GM19324 (cell line): ENCODE data around the gene FAM3C.

ENCODE experiments used
- ATAC-seq: cut with Tn5 transposase; IDR thresholded peaks from one replicate; pipeline ENCODE4 v1.9.1; 2021; ENCODE audit warnings: mild to moderate bottlenecking, moderate library complexity; ENCODE audit not compliant: unreplicated experiment, low FRiP score

The FAM3C gene

DNA sequence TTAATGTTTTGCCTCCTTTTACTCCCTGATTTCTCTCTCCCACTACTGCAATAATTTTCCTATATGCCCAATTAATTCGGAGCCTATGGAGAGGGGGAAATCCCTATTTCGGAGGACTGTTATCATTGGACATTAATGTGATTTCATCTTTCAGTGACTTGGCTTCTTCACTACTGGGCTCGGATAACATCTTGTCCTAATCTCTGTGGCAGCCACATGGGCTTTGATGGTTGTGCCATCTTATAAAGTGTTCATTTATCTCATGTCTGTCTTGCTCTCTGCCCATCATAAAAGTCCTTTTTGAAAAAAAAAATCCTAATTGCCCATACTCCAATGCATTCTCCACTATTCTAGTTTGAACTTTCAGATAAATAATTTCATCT is 15.5 kb upstream of the FAM3C start:
- no peak for ATAC-seq

GRCh38 chr7:121410829-121411596 is 14.9 kb upstream of the FAM3C start:
- ATAC-seq, result no peak

GRCh38 chr7:121406944-121407343 is 10.8 kb upstream of the FAM3C start:
- ATAC-seq, result no peak

GRCh38 chr7:121406461-121406860 is 10.4 kb upstream of the FAM3C start:
- ATAC-seq, result no peak

- ATAC-seq, result no peak
Measured at GRCh38 chr7:121404348-121404747, 8.2 kb upstream of the FAM3C start.

GRCh38 chr7:121402701-121403100 is 6.6 kb upstream of the FAM3C start:
- no peak for ATAC-seq

DNA sequence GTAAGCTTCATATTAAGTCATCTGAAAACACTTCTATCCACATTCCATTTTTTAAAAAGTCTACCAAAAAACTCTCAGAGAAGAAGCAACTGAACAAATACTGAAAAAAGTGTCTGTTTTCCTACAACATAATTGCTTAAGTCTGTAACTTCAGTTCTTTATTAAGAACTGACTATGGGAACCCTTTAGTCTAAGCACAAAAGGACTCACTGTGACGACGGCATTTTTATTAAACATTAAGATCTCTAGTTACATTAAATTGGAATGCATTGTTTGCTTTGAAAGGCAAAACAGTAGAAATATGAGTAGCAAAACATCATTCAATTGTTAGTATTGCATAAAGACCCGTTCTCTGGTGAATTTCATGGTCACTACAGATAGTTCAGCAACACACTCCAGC is 5.8 kb upstream of the FAM3C start:
- ATAC-seq, result no peak

DNA sequence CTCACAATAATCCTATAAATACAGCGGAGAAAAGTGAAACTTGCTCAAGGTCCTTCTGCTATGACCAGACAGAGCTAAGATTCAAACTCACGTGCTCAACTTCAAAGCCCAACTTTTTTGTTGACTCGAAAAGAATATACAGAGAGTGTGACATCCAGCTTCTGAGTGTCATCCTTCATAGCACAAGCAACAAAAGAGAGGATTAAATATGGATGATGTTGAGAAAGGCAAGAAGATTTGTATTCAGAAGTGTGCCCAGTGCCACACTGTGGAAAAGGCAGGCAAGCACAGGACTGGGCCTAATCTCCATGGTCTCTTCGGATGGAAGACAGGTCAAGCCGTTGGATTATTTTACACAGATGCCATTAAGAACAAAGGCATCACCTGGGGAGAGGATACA is 2.1 kb upstream of the FAM3C start:
- ATAC-seq, result no peak

- ATAC-seq, result no peak
Measured at GRCh38 chr7:121397822-121398221, 1.7 kb upstream of the FAM3C start.

DNA sequence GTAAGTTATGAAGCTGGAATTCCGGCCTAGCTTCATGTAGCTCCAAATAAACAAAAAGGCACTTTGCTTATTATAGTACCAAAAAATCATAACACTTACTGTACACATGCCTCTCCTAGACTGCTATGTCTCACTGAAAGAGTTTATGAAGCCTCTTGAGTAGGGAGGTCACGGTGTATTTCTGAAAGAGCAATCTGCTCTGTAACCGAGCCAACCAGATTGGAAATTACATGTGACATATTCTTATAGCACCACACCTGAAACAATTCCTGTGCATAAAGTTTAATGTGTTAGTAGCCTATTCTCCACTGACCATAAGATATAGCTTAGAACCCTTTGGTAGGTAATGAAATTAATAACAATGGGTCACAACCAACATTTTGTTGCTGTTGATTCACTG is 1.3 kb upstream of the FAM3C start:
- no peak for ATAC-seq

DNA sequence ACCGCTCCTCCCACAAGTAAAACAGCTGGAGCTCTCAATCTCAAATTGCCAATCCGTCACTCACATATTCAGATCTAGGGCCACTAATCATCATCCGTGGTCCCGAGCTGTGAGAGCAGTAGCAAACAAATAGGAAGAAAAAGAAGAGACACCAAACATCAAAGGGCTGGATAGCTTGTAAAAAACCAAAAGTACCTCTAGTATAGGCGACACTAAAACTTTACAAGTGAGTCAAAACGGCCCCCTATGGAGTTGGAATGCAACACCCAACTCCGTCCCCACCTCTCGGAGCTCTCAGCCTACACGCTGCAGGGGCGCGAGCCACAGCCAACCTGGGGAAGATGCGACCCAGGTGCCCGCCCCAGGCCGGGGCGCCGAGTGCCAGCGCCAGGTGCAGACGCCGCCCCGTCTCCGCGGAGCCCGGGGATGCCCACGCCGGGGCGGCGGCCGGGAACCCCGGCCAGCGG is 581 bp downstream of the FAM3C start:
- peak; percentile 45 for ATAC-seq

GRCh38 chr7:121394709-121395140 is 1.4 kb downstream of the FAM3C start:
- no peak for ATAC-seq

GRCh38 chr7:121393005-121393366 is 3.1 kb downstream of the FAM3C start:
- no peak for ATAC-seq

DNA sequence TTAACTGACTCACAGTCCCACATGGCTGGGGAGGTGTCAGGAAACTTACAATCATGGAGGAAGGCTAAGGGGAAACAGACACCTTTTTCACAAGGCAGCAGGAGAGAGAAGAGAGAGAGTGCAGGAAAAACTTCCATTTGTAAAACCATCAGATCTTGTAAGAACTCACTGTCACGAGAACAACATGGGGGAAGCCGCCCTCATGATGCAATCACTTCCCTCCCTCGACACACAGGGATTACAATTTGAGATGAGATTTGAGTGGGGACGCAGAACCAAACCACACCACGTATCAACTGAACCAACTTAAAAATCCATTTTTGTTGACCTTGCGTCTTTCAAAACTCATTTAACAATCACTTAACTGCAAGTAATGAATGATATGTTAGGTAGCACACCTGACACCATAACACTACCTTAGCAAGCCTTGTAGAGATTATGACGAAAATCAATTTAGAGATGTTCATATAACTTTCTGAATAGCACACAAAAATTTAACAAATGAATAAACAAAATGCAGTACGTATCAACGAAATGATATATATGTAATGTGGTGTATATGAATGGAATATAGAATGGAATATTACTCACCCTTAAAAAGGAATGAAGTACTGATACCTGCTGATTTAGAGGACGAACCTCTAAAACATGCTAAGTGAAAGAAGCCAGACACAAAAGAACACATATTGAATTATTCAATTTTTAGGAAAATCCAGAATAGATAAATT is 3.7 kb downstream of the FAM3C start:
- ATAC-seq, result no peak

DNA sequence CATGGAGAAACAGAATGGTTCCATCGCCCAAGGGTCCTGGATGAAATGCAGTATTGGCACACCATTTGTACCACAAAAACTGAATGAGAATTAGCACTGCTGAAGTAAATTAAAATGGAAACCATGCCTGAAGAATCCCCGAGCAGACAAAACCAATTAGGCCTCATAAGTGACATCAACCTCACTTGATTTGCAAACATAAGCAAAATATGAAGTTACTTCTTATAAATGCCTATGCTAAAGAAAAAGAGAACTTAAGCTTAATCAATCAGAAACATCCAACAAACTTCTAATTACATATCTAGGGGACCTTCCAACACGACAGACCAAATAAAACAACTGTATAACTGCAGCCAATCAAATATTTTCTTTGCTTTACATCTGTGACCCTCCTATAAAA is 4.4 kb downstream of the FAM3C start:
- no peak for ATAC-seq

DNA sequence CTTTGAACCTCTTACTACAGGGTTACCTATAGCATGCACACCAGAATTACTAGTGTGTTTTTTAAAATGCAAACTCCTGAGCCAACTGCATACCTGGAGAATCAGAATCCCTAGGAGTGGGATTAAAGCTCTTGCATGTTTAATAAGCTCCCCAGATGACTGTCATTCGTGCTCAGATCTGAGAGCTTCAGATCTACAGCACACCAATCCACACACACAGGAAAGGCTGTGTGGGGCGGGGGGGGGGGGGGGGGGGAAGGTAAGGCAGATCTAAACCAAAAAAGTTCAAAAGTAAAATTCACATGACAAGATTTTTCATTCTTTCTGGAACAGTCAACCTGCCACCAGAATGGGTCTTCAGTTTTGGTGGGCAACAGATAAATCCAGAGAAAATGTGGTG is 5.5 kb downstream of the FAM3C start:
- ATAC-seq, result no peak

DNA sequence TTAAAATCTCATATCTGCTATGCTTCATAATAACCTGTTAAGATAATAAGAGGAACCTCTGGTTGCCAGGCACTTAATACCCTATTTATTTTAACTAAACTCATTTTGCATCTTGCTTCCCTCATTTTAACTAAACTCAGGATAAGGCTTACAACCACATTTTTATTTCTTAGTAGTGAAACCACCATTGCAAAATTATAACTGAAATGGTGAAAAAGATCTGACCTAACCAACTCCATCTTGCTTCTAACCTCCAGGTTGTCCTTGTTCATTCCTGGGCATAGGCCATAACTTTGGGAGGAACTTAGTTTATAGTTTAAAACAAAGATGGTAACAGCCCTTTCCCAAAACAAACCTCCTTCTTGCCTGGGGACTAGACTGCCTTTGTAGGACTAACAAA is 6.0 kb downstream of the FAM3C start:
- ATAC-seq, result no peak

- ATAC-seq, result no peak
Measured at GRCh38 chr7:121388950-121389349, 7.2 kb downstream of the FAM3C start.

- ATAC-seq, result peak; percentile 93
Measured at GRCh38 chr7:121385800-121386179, 10.3 kb downstream of the FAM3C start.

DNA sequence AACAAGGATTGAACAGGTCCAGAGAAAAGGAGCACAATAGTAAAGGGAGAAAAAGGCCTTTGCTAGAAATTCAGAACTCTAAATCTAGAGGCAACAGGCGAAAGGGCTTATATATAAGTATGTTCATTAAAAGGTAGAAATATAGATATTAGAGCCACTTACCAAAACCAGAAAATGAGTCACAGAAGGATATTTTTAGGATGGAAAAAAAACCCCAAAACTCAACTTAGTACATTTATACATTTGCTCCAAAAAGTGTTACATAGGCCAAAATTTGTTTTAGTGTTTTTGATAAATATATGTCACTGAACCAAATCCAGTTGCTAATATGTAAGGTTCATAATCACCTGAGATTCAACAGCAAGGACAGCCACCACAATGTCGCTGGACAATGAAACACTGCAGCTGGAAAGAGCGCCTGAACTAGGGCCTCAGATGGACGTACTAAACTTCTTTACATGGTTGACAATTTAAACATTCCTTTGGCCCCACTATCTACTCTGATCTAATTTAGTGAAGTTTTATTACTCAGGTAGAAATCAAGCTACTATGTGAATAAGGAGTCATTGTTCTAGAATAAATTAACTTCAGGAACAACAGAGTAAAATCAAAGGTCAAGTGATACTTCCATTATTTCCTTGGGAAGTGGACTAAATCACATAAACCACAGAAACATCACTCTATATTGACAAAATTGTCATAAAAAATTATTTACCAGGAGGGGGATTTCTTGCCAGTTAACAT is 10.9 kb downstream of the FAM3C start:
- ATAC-seq, result no peak

- no peak for ATAC-seq
Measured at GRCh38 chr7:121384265-121384664, 11.8 kb downstream of the FAM3C start.
